Duodenal mucosa (tissue), 2 donors: ENCODE data around the gene NXPH4.

Experiments used
- H3K27ac ChIP-seq: one replicate; pipeline ENCODE4 v1.7.0; 2013; ENCODE audit warnings: low read depth, low read length
- H3K27me3 ChIP-seq, 2 donors: one replicate each; pipeline ENCODE4 v1.7.0; 2013; ENCODE audit warnings: low read length in 2 of 2, control low read depth in 1 of 2; ENCODE audit not compliant: insufficient read depth in 2 of 2, control insufficient read depth in 1 of 2
- H3K36me3 ChIP-seq, 2 donors: one replicate each; pipeline ENCODE4 v1.7.0; 2013; ENCODE audit warnings: low read length in 2 of 2, control low read depth in 1 of 2; ENCODE audit not compliant: insufficient read depth in 2 of 2, control insufficient read depth in 1 of 2
- H3K4me1 ChIP-seq, 2 donors: one replicate each; pipeline ENCODE4 v1.7.0; 2013; ENCODE audit warnings: low read length in 2 of 2, control low read depth in 1 of 2; ENCODE audit not compliant: insufficient read depth in 2 of 2, control insufficient read depth in 1 of 2
- H3K4me3 ChIP-seq, 2 donors: one replicate each; pipeline ENCODE4 v1.7.0; 2013; ENCODE audit warnings: low read length in 2 of 2, low read depth in 1 of 2
- H3K9ac ChIP-seq, 2 donors: one replicate each; pipeline ENCODE4 v1.7.0; 2013; ENCODE audit warnings: low read length in 2 of 2, low read depth in 1 of 2
- H3K9me3 ChIP-seq, 2 donors: one replicate each; pipeline ENCODE4 v1.7.0; 2013; ENCODE audit warnings: low read length in 2 of 2, control low read depth in 1 of 2; ENCODE audit not compliant: control insufficient read depth in 1 of 2

The NXPH4 gene

GRCh38 chr12:57216014-57216911 lies at the start of gene NXPH4:
TSS of gene NXPH4 (plus strand) at chr12:57216794. CDS start at chr12:57216970, 176 bp downstream.
- peaks cover 16 to 24% of the 10 kb centered on the region in 2 donors for H3K4me1 ChIP-seq
- no peak within 1 kb of the TSS for H3K27ac ChIP-seq
- H3K9me3 ChIP-seq: no peaks in the 10 kb centered on the region
- peaks cover 0 to 10% of the 10 kb centered on the region in 2 donors for H3K36me3 ChIP-seq
- no peak within 1 kb of the TSS for H3K9ac ChIP-seq
- peak within 1 kb of the TSS; percentile 32 to 55 for H3K4me3 ChIP-seq
- H3K27me3 ChIP-seq: peaks cover 59 to 63% of the 10 kb centered on the region in 2 donors

GRCh38 chr12:57166971-57167371 lies 49.6 kb upstream of the NXPH4 start:
- Histone ChIP-seq H3K9me3 (no peaks in the 10 kb centered on the region), H3K36me3 (peaks cover 46 to 72% of the 10 kb centered on the region in 2 donors), H3K27ac (no peak overlapping the region), H3K4me1 (no peaks in the 10 kb centered on the region), H3K9ac (no peak overlapping the region), H3K27me3 (no peaks in the 10 kb centered on the region), H3K4me3 (no peak overlapping the region)

- Histone ChIP-seq H3K36me3 (peaks cover 43 to 70% of the 10 kb centered on the region in 2 donors), H3K4me3 (no peak overlapping the region), H3K9me3 (no peaks in the 10 kb centered on the region), H3K27ac (no peak overlapping the region), H3K27me3 (no peaks in the 10 kb centered on the region), H3K9ac (no peak overlapping the region), H3K4me1 (no peaks in the 10 kb centered on the region)
Observed at GRCh38 chr12:57168058-57168457, 48.5 kb upstream of the NXPH4 start.

- Histone ChIP-seq H3K9ac (no peak overlapping the region), H3K27me3 (no peaks in the 10 kb centered on the region), H3K9me3 (no peaks in the 10 kb centered on the region), H3K4me3 (no peak overlapping the region), H3K36me3 (peaks cover 51 to 79% of the 10 kb centered on the region in 2 donors), H3K27ac (no peak overlapping the region), H3K4me1 (no peaks in the 10 kb centered on the region)
Observed at GRCh38 chr12:57169046-57169795, 47.4 kb upstream of the NXPH4 start.

- Histone ChIP-seq H3K4me1 (no peaks in the 10 kb centered on the region), H3K9ac (no peak overlapping the region), H3K4me3 (no peak overlapping the region), H3K36me3 (peaks cover 45 to 78% of the 10 kb centered on the region in 2 donors), H3K27ac (no peak overlapping the region), H3K9me3 (no peaks in the 10 kb centered on the region), H3K27me3 (no peaks in the 10 kb centered on the region)
Observed at GRCh38 chr12:57169969-57170368, 46.6 kb upstream of the NXPH4 start.

- H3K27ac ChIP-seq: no peak overlapping the region
- no peaks in the 10 kb centered on the region for H3K4me1 ChIP-seq
- no peaks in the 10 kb centered on the region for H3K9me3 ChIP-seq
- no peak overlapping the region for H3K9ac ChIP-seq
- H3K36me3 ChIP-seq: peaks cover 45 to 78% of the 10 kb centered on the region in 2 donors
- no peaks in the 10 kb centered on the region for H3K27me3 ChIP-seq
- H3K4me3 ChIP-seq: no peak overlapping the region
Observed at GRCh38 chr12:57170408-57170807, 46.2 kb upstream of the NXPH4 start.

GRCh38 chr12:57170927-57171326 lies 45.7 kb upstream of the NXPH4 start:
- Histone ChIP-seq H3K9ac (no peak overlapping the region), H3K4me1 (no peaks in the 10 kb centered on the region), H3K9me3 (no peaks in the 10 kb centered on the region), H3K27me3 (no peaks in the 10 kb centered on the region), H3K27ac (no peak overlapping the region), H3K36me3 (peaks cover 42 to 81% of the 10 kb centered on the region in 2 donors), H3K4me3 (no peak overlapping the region)

- Histone ChIP-seq H3K36me3 (peaks cover 45 to 81% of the 10 kb centered on the region in 2 donors), H3K27me3 (no peaks in the 10 kb centered on the region), H3K9me3 (no peaks in the 10 kb centered on the region), H3K9ac (no peak overlapping the region), H3K4me1 (no peaks in the 10 kb centered on the region), H3K4me3 (no peak overlapping the region), H3K27ac (no peak overlapping the region)
Observed at GRCh38 chr12:57171668-57172067, 44.9 kb upstream of the NXPH4 start.

GRCh38 chr12:57173089-57173488 lies 43.5 kb upstream of the NXPH4 start:
- no peak overlapping the region for H3K4me3 ChIP-seq
- H3K9me3 ChIP-seq: no peaks in the 10 kb centered on the region
- no peak overlapping the region for H3K27ac ChIP-seq
- peaks cover 37 to 78% of the 10 kb centered on the region in 2 donors for H3K36me3 ChIP-seq
- H3K4me1 ChIP-seq: no peaks in the 10 kb centered on the region
- H3K9ac ChIP-seq: no peak overlapping the region
- H3K27me3 ChIP-seq: no peaks in the 10 kb centered on the region

GRCh38 chr12:57173683-57174082 lies 42.9 kb upstream of the NXPH4 start:
- no peak overlapping the region for H3K9ac ChIP-seq

More at GRCh38 chr12:57173683-57174082, 42.9 kb upstream of the NXPH4 start:
- Histone ChIP-seq H3K4me1 (no peaks in the 10 kb centered on the region), H3K27me3 (no peaks in the 10 kb centered on the region), H3K4me3 (no peak overlapping the region), H3K27ac (no peak overlapping the region), H3K36me3 (peaks cover 35 to 78% of the 10 kb centered on the region in 2 donors), H3K9me3 (no peaks in the 10 kb centered on the region)
